CD4-positive, alpha-beta memory T cell (primary cell): Measurements from ENCODE around the gene NODAL. TPM values are rescaled to one million over a fixed set of nuclear protein-coding genes. Genes with fewer than 3 reads are reported as not detected.

Experiments used
- polyA plus RNA-seq, 2 donors: library from polyadenylated mRNA; unstranded; fragments of 300-500 nt; fragmentation: Illumina TruSeq; gene quantifications; one replicate each; pipeline ENCODE4 v1.2.3, GENCODE V29; 2021
- total RNA-seq, 2 experiments: library from RNA; stranded (reverse); gene quantifications; one replicate each; pipeline ENCODE4 v1.2.3, GENCODE V29; 2021

Gene NODAL
- total and polyA plus RNA-seq, 4 experiments from 2014 or later: 0.19 TPM; not detected in 3

Other genes with a start within 250 kb of the NODAL start
- gene PPA1, start 208.3 kb downstream of the NODAL start, total RNA-seq: 10 to 100 TPM; 57.4 to 60.4 TPM
- gene PPA1, start 208.3 kb downstream of the NODAL start, polyA plus RNA-seq: 100 to 1,000 TPM; 148 to 304 TPM
- not detected for gene NPFFR1, start 157.7 kb downstream of the NODAL start, total RNA-seq
- not detected for gene NPFFR1, start 157.7 kb downstream of the NODAL start, polyA plus RNA-seq
- gene LRRC20, start 59.1 kb downstream of the NODAL start, total RNA-seq: 1 to 10 TPM; 2.9 to 3.4 TPM
- 1 to 10 TPM; 3.7 to 4.4 TPM for gene LRRC20, start 59.1 kb downstream of the NODAL start, polyA plus RNA-seq
- gene EIF4EBP2, start 37.5 kb downstream of the NODAL start, total RNA-seq: 10 to 100 TPM; 54.5 to 56.9 TPM
- 10 to 100 TPM; 67.7 to 83.9 TPM for gene EIF4EBP2, start 37.5 kb downstream of the NODAL start, polyA plus RNA-seq
- not detected for gene PALD1, start 37.1 kb upstream of the NODAL start, total RNA-seq
- not detected for gene PALD1, start 37.1 kb upstream of the NODAL start, polyA plus RNA-seq
- gene PRF1, start 161.1 kb upstream of the NODAL start, total RNA-seq: 10 to 100 TPM; 18.0 to 19.5 TPM
- 10 to 100 TPM; 65.0 to 67.5 TPM for gene PRF1, start 161.1 kb upstream of the NODAL start, polyA plus RNA-seq
- not detected for gene ADAMTS14, start 230.8 kb upstream of the NODAL start, total RNA-seq
- gene ADAMTS14, start 230.8 kb upstream of the NODAL start, polyA plus RNA-seq: not detected